ENCODE results near the gene PALM.
"Not testable (repeated sequence)": the region's sequence is repeated elsewhere in the genome, so short reads cannot be mapped to it uniquely, and the experiment has no call there.

Gene PALM

DNA sequence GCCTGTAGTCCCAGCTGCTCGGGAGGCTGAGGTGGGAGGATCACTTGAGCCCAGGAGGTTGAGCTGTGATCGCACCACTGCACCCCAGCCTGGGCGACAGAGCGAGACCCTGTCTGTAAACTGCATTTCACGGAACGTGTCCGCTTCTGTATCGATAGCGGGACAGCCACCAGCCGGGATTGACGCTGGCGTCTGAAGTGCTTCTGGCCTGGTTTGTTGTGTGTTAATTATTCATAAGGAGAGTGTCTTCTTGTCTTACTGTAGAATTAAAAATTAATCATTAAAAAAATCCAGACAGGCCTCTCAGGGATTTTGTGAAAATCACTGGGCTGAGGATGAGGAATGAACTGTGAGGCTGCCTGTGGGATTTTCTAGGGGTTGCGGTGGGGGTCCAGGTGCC lies 26.0 kb downstream of the PALM start:
- no peak for DNase-seq

DNA sequence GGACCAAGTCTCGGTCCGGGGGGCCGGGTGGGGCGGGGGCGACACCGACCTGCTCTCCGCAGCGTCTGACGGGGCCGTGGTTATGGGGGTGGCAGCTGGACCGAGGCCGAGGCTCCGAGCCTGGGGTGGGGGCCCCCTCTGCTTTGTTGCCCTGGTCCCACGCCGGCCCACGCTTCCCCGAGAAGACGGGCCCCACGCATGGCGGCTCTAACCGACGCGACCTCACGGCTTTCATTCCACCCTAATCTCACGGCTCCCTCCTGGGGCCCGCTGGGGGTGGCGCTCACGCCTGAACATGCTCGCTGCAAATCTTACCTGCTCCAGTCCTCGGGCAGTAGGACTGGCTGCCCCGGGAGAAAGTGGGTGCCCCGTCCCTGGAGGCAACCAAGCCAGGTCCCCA lies 27.4 kb downstream of the PALM start:
- no peak for DNase-seq

DNA sequence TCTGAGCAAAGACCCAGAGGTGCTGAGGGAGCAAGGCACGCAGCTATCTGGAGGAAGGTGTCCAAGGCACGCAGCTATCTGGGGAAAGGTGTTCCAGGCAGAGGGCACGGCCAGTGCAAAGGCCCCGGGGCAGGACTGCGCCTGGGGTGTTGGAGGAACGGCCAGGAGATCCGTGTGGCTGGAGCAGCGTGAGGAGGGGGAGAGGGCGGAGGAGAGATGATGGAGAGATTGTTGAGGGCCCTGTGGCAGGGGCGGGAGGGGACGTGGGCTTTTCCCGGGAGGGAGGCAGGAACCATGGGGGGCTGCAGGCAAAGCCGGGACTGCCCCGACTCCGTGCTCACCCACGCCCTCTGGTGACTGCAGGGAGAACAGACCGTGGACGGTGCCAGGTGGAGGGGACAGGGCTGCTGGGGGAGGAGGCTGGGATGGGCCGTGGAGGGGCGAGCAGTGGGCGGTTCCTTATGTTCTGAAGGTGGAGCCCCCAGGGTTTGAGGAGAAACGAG lies 28.9 kb downstream of the PALM start:
- DNase-seq = peak in 1 of 2 donors; percentile 39

DNA sequence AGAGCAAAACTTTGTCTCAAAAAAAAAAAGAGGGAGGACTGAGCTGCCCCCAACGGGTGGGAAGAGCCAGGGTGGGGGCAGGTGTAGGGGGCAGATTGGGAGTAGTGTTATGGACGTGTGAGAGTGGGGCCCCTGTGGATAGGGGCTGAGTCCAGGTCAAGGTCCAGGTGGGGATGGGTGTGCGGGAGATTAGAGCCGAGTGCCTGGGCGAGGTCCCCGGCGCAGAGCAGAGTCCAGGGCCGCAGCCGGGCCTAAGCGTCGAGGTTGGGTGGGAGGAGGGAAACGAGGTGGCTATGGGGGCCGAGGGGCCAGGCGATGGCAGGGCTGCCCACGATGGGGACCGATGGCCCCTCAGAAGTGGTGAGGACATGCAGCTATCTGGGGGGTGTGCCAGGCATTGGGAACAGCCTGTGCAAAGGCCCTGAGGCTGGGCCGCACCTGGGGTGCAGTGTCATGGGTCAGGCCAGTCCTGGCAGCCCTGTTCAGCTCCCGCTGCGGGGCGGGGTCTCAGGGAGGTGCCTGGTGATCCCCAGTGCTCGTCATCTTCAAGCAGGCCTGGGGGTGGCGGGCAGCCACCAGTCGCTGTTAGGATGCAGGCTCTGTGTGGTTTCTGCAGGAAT lies 29.9 kb downstream of the PALM start:
- DNase-seq = no peak

DNA sequence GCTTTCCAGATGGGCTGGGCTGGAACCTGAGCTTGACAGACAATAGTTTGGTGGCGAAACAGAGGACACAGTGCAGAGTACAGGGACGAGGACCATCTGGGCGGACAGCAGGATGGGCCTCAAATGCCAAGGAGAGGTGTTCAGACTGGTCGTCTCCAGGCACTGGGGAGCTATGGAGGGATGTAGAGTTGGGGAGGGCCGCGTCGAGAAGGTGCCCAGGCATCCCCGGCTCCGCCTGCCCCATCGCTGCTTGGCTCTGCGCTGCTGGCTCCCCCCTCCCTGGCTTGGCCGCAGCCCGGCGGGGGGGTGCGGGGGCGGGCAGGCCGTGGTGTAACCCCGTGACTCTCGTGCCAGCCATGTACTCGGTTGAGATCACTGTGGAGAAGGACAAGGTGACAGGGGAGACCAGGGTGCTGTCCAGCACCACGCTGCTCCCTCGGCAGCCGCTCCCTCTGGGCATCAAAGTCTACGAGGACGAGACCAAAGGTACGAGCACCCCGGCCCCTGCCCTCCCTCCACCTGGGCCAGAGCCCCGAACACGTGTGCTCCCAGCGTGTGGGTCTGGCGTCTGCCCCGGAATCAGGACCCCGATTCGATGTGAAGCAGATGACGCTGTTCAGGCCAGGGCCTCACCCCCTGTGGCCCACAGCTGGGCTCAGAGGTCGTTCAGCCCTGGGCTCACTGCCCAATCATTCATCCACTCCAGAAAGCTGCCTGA lies 31.4 kb downstream of the PALM start:
- DNase-seq = no peak

DNA sequence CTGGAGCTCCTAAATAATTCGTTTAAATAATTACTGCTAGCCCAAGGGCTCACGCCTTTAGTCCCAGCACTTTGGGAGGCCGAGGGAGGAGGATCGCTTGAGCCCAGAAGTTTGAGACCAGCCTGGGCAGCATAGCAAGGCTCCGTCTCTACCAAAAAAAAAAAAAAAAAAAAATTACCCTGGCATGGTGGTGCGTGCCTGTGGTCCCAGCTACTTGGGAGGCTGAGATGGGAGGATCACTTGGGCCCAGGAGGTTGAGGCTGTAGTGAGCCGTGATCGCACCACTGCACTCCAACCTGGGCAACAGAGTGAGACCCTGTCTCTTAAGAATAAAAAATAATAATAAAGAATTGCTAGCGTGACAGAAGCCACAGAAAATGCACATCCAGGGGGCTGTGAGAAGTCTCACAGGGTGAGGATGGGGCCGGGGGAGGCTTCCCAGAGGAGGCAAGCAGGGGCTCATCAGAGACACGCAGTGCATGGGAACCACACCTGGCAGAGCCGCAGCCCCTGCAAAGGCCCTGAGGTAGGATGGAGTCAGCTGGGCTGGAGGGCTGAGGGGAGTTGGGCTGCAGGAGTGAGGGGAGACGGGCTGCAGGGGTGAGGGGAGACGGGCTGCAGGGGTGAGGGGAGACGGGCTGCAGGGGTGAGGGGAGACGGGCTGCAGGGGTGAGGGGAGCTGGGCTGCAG lies 32.2 kb downstream of the PALM start:
- DNase-seq = not testable (repeated sequence)

DNA sequence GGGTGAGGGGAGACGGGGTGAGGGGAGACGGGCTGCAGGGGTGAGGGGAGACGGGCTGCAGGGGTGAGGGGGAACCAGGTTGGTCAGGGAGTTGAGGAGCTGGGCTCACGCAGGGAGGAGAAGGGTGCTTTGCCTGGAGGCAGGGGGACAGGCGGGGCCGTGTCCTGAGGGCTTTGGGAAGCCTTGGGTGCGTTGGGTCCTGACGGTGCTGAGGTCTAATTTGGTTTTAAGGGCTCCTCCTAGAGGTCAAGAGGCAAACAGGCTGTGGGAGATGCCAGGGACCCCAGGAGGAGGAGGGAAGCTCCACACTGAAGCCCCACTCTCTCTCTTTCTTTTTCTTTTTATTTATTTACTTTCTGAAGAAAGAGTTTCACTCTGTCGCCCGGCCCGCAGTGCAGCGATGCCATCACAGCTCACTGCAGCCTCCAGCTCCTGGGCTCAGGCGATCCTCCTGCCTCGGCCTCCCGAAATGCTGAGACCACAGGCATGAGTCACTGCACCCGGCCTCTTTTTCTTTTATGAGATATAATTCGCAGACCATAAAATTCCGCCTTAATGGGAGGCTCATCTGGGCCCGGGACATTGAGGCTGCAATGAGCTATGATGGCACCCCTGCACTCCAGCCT lies 32.9 kb downstream of the PALM start:
- peak in 1 of 2 donors; percentile 15 for DNase-seq

DNA sequence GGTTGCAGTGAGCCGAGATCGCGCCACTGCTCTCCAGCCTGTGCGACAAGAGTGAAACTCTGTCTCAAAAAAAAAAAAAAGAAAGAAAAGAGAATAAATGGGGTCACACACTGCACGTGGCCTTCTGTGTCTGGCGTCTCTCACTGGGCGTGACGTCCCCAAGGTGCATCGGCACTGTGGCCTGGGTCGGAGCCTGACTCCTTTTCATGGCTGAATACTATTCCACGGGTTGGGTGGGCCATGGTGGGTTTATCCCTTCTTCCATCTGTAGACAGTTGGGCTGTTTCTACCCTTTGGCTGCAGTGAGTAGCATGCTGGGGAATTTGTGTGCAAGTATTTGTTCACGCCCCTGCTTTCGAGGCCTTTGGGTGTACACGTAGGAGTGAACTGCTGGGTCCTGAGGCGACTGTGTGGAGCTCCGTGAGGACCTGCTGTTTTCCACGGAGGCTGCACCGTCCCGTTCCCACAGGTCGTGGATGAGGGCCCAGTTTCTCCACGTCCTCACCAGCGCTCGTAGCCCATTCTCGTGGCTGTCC lies 33.9 kb downstream of the PALM start:
- DNase-seq = no peak

DNA sequence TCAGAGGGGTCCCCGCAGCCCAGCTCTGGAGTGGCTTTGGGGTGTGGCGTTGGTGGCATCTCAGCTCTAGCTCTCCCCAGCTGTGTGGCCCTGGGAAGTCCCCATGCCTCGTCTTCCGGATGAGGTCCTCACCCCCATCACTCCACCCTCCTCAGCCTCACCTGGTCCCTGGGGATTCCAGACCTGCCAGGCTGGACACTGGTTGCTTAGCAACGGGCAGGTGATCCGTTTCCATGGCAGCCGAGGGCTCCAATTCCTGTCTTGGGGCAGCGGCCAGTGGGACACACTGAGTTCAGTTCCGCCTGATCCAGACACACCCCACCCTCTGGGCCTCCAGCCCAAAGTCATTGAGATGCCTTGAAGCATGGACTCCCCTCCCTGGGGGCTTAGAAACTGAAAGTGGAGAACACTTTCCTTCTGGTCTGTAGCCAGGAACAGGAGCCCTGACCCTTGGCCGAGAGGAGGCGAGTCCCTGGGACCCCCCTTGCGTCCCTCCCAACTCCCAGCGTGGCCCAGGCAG lies 34.5 kb downstream of the PALM start:
- DNase-seq = no peak

DNA sequence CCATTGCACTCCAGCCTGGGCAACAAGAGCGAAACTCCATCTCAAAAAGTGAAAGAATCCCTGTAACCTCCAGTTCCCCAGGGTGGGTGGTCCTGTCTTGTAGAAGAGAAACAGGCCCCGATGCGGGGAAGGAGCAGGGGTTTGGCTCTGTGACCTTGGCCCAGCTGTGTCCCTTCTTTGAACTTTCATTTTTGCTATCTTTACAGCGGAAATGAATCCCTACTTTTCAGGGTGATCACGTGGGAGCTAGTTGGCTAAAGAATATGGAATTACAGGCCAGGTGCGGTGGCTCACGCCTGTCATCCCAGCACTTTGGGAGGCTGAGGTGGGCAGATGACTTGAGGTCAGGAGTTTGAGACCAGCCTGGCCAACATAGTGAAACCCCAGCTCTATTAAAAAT lies 36.4 kb downstream of the PALM start:
- not testable (repeated sequence) for DNase-seq

DNA sequence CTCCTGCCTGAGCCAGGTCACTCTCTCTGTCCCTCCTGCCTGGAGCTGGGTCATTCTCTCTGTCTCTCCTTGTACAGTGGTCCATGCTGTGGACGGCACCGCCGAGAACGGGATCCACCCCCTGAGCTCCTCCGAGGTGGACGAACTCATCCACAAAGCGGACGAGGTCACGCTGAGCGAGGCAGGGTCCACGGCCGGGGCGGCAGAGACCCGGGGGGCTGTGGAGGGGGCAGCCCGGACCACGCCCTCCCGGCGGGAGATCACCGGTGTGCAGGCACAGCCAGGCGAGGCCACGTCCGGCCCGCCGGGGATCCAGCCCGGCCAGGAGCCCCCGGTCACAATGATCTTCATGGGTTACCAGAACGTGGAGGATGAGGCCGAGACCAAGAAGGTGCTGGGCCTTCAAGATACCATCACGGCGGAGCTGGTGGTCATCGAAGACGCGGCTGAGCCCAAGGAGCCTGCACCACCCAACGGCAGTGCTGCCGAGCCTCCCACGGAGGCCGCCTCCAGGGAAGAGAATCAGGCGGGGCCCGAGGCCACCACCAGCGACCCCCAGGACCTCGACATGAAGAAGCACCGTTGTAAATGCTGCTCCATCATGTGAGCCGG lies 37.6 kb downstream of the PALM start:
- no peak for DNase-seq

DNA sequence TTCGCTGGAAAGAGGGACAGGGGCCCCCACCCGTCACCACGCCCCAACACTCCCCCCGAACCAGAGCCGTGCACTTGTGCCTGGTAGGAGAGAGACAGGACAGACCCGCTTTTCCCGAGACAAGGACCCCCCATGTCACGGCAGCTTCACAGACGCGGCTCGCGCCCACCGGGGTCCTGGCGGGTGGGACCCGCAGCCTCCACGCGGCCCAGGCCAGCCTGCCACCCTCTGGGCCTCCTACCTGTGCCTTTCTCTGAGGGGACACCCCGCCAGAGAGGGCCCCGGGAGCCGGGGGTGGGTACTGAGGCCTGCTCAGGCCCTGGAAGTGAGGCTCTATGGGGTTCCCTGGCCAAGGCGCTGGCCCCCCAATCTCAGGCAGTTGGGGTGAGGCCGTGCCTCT lies 38.2 kb downstream of the PALM start:
- DNase-seq = no peak

DNA sequence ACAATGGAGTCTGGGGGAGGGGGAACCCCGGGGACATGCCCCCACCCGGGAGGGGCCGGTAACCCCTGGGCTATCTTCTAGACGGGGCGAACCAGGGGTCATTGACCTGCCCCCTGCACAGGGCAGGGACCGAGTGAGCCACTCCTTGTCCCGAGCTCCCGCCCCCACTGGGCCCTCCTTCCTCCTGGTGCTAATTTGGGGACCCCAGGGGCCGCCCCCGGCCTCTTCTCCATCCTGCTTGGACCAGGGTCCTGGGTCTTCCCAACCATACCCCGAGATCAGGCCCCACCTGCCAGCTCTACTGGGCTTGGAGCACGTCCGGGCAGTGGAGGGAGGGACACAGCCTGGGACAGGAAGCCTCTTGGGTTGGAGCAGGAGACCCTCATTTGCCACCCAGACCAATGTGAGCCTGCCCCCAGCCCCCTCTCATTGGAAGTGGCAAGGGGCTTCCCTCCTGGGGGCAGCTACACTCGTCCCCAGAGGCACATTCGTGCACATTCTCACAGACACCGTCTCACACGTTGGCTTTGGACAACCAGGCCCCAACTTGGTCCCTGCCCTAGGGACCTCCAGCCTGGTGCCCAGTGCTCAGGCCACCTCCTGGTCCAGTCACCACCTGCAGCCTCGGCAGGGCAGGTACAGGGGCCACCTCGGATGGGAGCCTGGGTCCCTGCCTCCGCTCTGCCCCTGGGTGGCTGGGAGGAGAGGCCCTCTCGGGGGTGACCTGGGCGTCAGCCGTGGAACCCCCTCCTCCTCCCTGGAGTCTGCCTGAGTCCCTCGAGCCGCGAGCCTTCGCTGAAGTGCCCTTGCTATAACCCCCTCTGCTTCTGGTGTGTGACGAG lies 38.9 kb downstream of the PALM start:
- no peak for DNase-seq

DNA sequence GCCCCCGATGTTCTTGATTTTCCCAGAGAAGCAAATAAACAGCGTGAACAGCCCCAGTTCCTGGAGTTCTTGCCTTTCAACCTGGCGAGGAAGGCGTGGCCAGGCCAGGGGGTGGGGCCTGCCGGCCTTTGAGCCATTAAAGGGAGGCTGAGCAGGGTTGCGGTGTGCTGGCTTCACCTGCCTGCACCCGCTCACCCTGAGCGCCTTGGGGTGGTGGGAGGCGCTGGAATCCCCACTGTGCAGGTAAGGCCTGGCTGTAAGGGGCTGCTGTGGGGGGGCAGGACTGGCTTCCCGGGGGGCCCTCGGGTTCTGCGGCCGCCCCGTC lies 39.5 kb downstream of the PALM start:
- DNase-seq = no peak

DNA sequence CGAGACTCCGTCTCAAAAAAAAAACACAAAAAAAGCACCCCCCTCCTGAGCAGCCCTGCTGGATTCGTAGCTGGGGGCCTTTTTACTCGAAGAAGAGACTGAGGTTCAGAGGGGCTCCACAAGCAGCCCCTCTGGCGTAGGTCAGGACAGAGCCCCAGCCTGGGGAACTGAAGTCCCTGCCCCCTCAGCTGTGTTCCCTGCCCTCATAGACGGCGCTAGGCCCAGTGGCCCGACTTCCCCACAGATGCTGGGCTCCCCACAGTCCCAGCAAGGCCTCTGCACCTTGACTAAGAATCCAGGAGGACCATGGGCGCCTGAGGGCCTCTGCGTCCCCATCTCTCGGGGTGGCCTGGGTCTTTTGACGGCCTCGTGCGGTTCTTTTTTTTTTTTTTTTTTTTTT lies 41.1 kb downstream of the PALM start:
- no peak for DNase-seq

DNA sequence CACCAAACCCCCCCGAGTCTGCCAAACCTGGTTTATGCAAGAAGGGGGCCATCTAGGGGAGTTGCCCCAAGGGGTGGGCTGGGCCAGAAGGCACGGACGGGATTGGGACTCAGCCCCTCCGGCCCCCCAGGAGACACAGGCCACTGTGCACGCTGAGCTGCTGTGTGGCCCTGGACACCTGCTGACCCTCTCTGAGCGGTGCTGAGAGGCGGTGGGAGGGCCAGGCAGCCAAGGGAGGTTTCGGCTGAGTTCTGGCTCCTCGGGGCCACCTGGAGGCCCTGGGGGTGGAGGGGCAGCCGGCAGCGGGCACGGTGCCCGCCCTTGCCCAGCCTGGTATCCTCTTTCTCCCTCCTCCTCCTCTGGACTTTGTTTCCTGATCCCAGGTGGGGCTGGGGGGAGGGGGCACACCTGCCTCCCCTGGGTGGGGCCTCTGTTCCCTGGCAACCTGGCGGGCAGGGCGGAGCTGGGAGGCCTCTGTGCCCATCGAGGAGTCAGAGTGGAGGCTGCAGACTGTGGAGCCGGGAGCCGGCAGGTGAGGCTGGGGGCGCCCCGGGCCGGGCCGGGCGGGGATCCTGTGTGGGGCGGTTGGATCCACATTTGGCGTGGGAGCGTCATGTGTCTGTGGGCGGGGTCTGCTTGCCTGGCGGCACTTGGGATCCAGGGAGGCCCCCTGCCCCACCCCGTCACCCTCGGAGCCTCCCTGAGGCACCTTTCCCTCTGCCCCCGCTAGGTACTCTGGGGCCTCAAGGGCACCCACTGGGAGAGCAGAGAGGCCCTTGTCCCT lies 42.1 kb downstream of the PALM start, which contains the start of gene MISP:
TSS of gene MISP (plus strand) at position 473 of the 784 bp plus-strand sequence. CDS start 5,835 bp downstream, outside the sequence.
- DNase-seq = no peak

DNA sequence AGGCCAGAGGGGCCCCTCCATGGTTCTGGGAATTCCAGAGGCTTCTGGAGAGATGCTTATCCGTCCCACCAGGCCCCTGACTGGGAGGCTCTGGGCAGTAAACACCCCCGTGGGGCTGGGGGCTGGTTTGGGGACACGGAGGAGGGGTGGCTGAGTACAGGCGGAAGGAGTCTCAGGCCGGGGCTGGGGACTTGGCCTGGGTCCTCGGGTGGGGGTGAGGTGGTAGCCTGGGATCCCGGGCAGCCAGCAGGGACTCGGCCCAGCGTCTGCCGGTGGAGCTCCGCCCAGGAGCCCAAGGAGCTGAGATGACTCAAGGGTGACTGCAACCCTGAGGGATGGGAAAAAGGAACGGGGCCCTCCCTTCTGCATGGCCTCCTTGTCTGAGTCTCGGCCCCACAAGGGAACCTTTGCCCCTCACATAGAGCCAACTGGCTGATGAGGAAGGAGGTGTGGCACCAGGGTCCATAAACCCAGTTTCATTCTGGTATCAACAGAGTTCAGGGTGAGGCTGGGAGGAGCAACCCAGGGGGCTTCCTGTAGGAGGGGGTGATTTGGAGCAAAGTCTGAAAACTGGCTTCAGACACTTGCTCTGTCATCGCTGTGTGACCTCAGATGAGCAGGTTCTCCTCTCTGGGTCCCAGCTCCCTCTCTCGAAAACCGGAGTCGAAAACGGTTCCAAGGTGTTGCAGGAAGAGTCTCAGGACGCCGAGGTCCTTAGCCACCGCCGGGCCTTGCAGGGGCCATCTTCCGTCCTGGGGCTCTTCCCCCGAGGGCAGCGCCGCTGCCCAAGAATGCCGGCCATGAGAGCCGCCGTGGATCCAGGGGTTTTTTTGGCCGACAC lies 43.0 kb downstream of the PALM start:
- DNase-seq = peak; percentile 65 to 72

DNA sequence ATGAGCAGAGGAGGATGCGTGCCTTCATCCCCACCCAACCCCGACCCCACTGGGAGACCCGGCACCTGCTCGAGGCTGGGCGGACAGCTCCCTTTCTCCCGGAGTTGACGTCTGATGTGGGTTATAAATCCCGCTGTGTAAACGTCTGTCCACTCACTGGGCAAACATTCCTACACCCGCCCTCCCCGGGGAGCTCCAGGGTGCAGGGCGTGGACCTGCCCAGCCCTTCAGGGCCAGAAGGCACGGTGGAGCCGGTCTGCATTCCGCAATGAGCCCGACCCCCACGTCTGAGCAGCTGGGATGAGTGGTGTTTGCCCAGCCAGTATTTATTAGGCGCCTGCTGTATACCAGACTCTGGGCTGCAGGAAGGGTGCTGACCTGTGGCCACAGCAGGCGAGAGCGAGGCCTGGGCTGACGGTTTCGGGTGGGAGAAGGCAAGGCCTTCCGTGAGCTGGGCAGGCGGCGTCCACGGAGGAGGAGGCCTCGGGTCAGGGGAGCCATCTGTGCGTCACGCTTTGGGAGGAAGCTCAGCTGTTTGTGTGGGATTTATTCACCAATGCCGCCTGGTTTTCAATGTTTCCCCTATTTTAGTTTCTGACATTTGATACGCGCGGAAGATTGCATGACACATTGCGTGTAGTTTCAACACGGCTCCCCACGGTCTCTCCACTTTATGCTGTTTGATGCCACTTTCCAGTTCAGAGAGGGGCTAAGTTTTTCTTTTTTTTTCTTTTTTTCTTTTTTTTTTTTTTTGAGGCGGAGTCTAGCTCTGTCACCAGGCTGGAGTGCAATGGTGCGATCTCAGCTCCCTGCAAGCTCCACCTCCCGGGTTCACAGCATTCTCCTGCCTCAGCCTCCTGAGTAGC lies 44.1 kb downstream of the PALM start:
- peak; percentile 88 to 92 for DNase-seq

DNA sequence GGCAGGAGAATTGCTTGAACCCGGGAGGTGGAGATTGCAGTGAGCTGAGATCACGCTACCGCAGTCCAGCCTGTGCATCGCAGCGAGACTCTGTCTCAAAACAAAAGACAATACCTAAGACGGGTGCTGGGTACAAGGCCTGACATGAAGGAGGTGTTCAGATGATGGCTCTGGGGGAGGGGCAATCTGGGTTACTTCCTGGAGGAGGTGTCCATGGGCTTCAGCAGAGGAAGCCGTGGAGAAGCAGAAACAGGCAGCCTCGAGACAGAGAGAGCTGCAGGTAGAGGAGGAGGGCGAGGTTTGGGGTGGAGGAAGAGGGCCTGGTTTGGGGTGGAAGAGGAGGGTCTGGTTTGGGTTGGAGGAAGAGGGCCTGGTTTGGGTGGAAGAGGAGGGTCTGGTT lies 45.8 kb downstream of the PALM start:
- no peak for DNase-seq

Data from inflammatory macrophage treated with lipopolysaccharide for 1 hour (primary cell).